H1 (cell line): ENCODE measurements around the gene ST6GALNAC3. TPM values are rescaled to one million over a fixed set of nuclear protein-coding genes. Genes with fewer than 3 reads are reported as not detected.

ENCODE experiments used
- CTCF ChIA-PET: fragments of 300-600 bp; sonication (Branson Sonifier 250); formaldehyde crosslinking; loops from one replicate; lab custom pipeline; 2021; ENCODE audit not compliant: partially characterized antibody; lab: Charles Lee
- POLR2A ChIA-PET: fragments of 300-600 bp; sonication (Branson Sonifier 250); formaldehyde crosslinking; loops from one replicate; lab custom pipeline; 2021; ENCODE audit warnings: inconsistent platforms; ENCODE audit not compliant: partially characterized antibody; lab: Charles Lee
- DNase-seq, 2 experiments: peaks; one replicate each; pipeline versions ENCODE4 v3.0.0 to v3.0.0-alpha.2; 2010 to 2022; ENCODE audit warnings: low spot score in 2 of 2, low read depth in 1 of 2, mixed read lengths in 1 of 2
- FAIRE-seq: peaks from 2 replicates; lab custom pipeline; 2011; peaks lifted over from hg19 to GRCh38; lab: Jason Lieb, UNC
- H2AFZ ChIP-seq: 2 replicates; pipeline ENCODE4 v1.8.1; 2012; ENCODE audit warnings: low read length, inconsistent platforms
- H2AK5ac ChIP-seq: 2 replicates; pipeline ENCODE4 v1.6.1; 2013; ENCODE audit warnings: low read depth, low read length
- H2BK120ac ChIP-seq: replicated peaks from 2 replicates; pipeline ENCODE3; 2013; ENCODE audit warnings: low read depth, low read length, inconsistent platforms
- H2BK12ac ChIP-seq: 2 replicates; pipeline ENCODE4 v1.6.1; 2013; ENCODE audit warnings: low read depth, low read length
- H2BK15ac ChIP-seq: 2 replicates; pipeline ENCODE4 v1.6.1; 2013; ENCODE audit warnings: low read length
- H2BK20ac ChIP-seq: 2 replicates; pipeline ENCODE4 v1.6.1; 2013; ENCODE audit warnings: low read length
- H2BK5ac ChIP-seq: 2 replicates; pipeline ENCODE4 v1.6.1; 2013; ENCODE audit warnings: low read depth, low read length
- H3K14ac ChIP-seq: 2 replicates; pipeline ENCODE4 v1.6.1; 2013; ENCODE audit warnings: inconsistent platforms; ENCODE audit not compliant: insufficient read length
- H3K18ac ChIP-seq: 2 replicates; pipeline ENCODE4 v1.6.1; 2013; ENCODE audit warnings: low read length; ENCODE audit errors: extremely low read depth
- H3K23ac ChIP-seq: 2 replicates; pipeline ENCODE4 v1.6.1; 2013; ENCODE audit warnings: inconsistent platforms; ENCODE audit not compliant: insufficient read length
- H3K23me2 ChIP-seq: 2 replicates; pipeline ENCODE4 v1.6.1; 2013; ENCODE audit warnings: low read depth, low read length
- H3K27ac ChIP-seq: 2 replicates; pipeline ENCODE4 v1.6.1; 2011; ENCODE audit warnings: low read depth, low read length, inconsistent platforms
- H3K27me3 ChIP-seq, 4 experiments: replicated peaks in 1 of 4; 1 replicate in 1 of 4; 2 replicates in 3 of 4; pipeline versions ENCODE4 v1.6.1 to v1.8.1; 2011 to 2013; ENCODE audit warnings: low read length in 3 of 4, mild to moderate bottlenecking in 3 of 4, inconsistent platforms in 2 of 4, mixed read lengths in 2 of 4, moderate library complexity in 1 of 4; ENCODE audit not compliant: control insufficient read depth in 3 of 4, insufficient read depth in 3 of 4; ENCODE audit errors: extremely low read depth in 1 of 4
- H3K36me3 ChIP-seq, 4 experiments: 2 replicates each; pipeline versions ENCODE4 v1.6.1 to v1.8.1; 2011 to 2013; ENCODE audit warnings: mild to moderate bottlenecking in 4 of 4, low read length in 3 of 4, moderate library complexity in 2 of 4, control low read depth in 1 of 4, inconsistent platforms in 1 of 4; ENCODE audit not compliant: insufficient read depth in 4 of 4, control insufficient read depth in 2 of 4
- H3K4ac ChIP-seq: replicated peaks from 2 replicates; pipeline ENCODE3; 2013; ENCODE audit warnings: low read length, low read depth, mixed read lengths, inconsistent platforms; ENCODE audit not compliant: insufficient read length
- H3K4me1 ChIP-seq, 4 experiments: replicated peaks in 1 of 4; 1 replicate in 1 of 4; 2 replicates in 3 of 4; pipeline versions ENCODE4 v1.6.1 to v1.8.1; 2011 to 2013; ENCODE audit warnings: low read length in 3 of 4, inconsistent platforms in 2 of 4, mixed read lengths in 1 of 4; ENCODE audit not compliant: insufficient read depth in 4 of 4, control insufficient read depth in 3 of 4
- H3K4me2 ChIP-seq, 2 experiments: 2 replicates each; pipeline versions ENCODE4 v1.6.1 to v1.8.1; 2011 to 2013; ENCODE audit warnings: low read depth in 2 of 2, low read length in 2 of 2, control low read depth in 1 of 2, inconsistent platforms in 1 of 2, mild to moderate bottlenecking in 1 of 2; ENCODE audit not compliant: insufficient read depth in 1 of 2
- H3K4me3 ChIP-seq, 4 experiments: fragments of 200-600, 300-600 bp in 1 of 4; sonication (generic), shearing (Covaris generic), sonication (Bioruptor Twin) in 1 of 4; 2 replicates each; pipeline versions ENCODE4 v1.5.1 to v1.8.1; 2011 to 2016; ENCODE audit warnings: low read length in 4 of 4, low read depth in 3 of 4, control low read depth in 2 of 4, inconsistent platforms in 2 of 4, mild to moderate bottlenecking in 2 of 4, mixed read lengths in 1 of 4, moderate library complexity in 1 of 4; ENCODE audit not compliant: insufficient read depth in 2 of 4; ENCODE audit errors: extremely low read depth in 1 of 4
- H3K56ac ChIP-seq: replicated peaks from 2 replicates; pipeline ENCODE3; 2013; ENCODE audit warnings: low read depth, mild to moderate bottlenecking, mixed read lengths, low read length, inconsistent platforms; ENCODE audit not compliant: insufficient read length
- H3K79me1 ChIP-seq: 2 replicates; pipeline ENCODE4 v1.6.1; 2013; ENCODE audit warnings: low read depth, low read length, control low read depth
- H3K79me2 ChIP-seq, 2 experiments: 2 replicates each; pipeline versions ENCODE4 v1.6.1 to v1.8.1; 2012 to 2013; ENCODE audit warnings: low read length in 2 of 2, mild to moderate bottlenecking in 2 of 2, inconsistent platforms in 1 of 2; ENCODE audit not compliant: insufficient read depth in 2 of 2, control insufficient read depth in 1 of 2
- H3K9ac ChIP-seq, 4 experiments: replicated peaks in 1 of 4; 1 replicate in 1 of 4; 2 replicates in 3 of 4; pipeline versions ENCODE4 v1.6.1 to v1.8.1; 2011 to 2013; ENCODE audit warnings: low read depth in 3 of 4, low read length in 3 of 4, control low read depth in 2 of 4, mild to moderate bottlenecking in 2 of 4, moderate library complexity in 2 of 4, inconsistent platforms in 1 of 4; ENCODE audit errors: extremely low read depth in 1 of 4
- H3K9me3 ChIP-seq, 2 experiments: 2 replicates each; pipeline versions ENCODE4 v1.6.1 to v1.8.1; 2012 to 2013; ENCODE audit warnings: mild to moderate bottlenecking in 2 of 2, moderate library complexity in 2 of 2, control low read depth in 1 of 2, inconsistent platforms in 1 of 2, low read depth in 1 of 2, low read length in 1 of 2, mixed read lengths in 1 of 2; ENCODE audit not compliant: insufficient read depth in 2 of 2
- H4K20me1 ChIP-seq, 2 experiments: replicated peaks in 1 of 2; 2 replicates each; pipeline versions ENCODE3 to v1.8.1; 2011 to 2013; ENCODE audit warnings: inconsistent platforms in 2 of 2, low read length in 2 of 2, mild to moderate bottlenecking in 1 of 2; ENCODE audit not compliant: insufficient read depth in 2 of 2, control insufficient read depth in 1 of 2
- H4K5ac ChIP-seq: 2 replicates; pipeline ENCODE4 v1.6.1; 2013; ENCODE audit warnings: low read length, low read depth, mixed read lengths, inconsistent platforms; ENCODE audit not compliant: insufficient read length
- H4K8ac ChIP-seq: 2 replicates; pipeline ENCODE4 v1.8.0; 2013; ENCODE audit warnings: mild to moderate bottlenecking, moderate library complexity, low read length, inconsistent platforms; ENCODE audit not compliant: insufficient read depth; ENCODE audit errors: extremely low read depth
- H4K91ac ChIP-seq: replicated peaks from 2 replicates; pipeline ENCODE3; 2013; ENCODE audit warnings: low read length, mixed read lengths, inconsistent platforms; ENCODE audit not compliant: insufficient read length
- BCL11A ChIP-seq, 2 experiments: IDR thresholded peaks; one replicate each; pipeline ENCODE4 v1.6.1; 2011; ENCODE audit warnings: low read depth in 2 of 2, low read length in 2 of 2, mild to moderate bottlenecking in 2 of 2
- EGR1 ChIP-seq: IDR thresholded peaks from 2 replicates; pipeline ENCODE4 v1.6.1; 2011; ENCODE audit warnings: low read depth, low read length, borderline replicate concordance
- EZH2 ChIP-seq: fragments of 200-600 bp; sonication (generic); IDR thresholded peaks from 2 replicates; pipeline ENCODE4 v1.7.1; 2012; ENCODE audit warnings: low read depth, mild to moderate bottlenecking, moderate library complexity, low read length, inconsistent platforms; ENCODE audit not compliant: severe bottlenecking
- FOSL1 ChIP-seq: IDR thresholded peaks from 2 replicates; pipeline ENCODE4 v1.6.1; 2011; ENCODE audit warnings: mild to moderate bottlenecking, low read depth, low read length, moderate library complexity; ENCODE audit not compliant: insufficient read depth
- SRF ChIP-seq: IDR thresholded peaks from 2 replicates; pipeline ENCODE4 v1.6.1; 2011; ENCODE audit warnings: mild to moderate bottlenecking, low read depth, low read length, moderate library complexity
- WGBS, 2 experiments: shearing (Covaris generic) in 1 of 2; methylation state at CpG; one replicate each; pipeline versions ENCODE4 v1.1.6 to v1.1.7; 2013 to 2015; ENCODE audit warnings: low lambda C conversion rate in 2 of 2, mixed read lengths in 2 of 2, inconsistent platforms in 1 of 2, low coverage in 1 of 2, missing lambda C conversion rate in 1 of 2; ENCODE audit not compliant: insufficient replicate concordance in 2 of 2, insufficient coverage in 1 of 2, insufficient read length in 1 of 2; ENCODE audit errors: extremely low coverage in 1 of 2, missing lambda C conversion rate in 1 of 2; 5-methylcytosine and 5-hydroxymethylcytosine counted together
- polyA plus RNA-seq, 7 experiments: library from polyadenylated mRNA; depleted of rRNA in 3 of 7; stranded (reverse) in 5 of 7; unstranded in 2 of 7; fragments of >200 nt in 5 of 7; fragments of 200-250 nt in 2 of 7; gene quantifications; 1 replicate in 5 of 7; 2 replicates in 1 of 7; 4 replicates in 1 of 7; pipeline versions ENCODE4 v1.2.1 to v1.2.3, GENCODE V29; 2011 to 2013; ENCODE audit warnings: missing spikeins in 2 of 7, mixed read lengths in 2 of 7
- total RNA-seq: library from RNA; stranded (reverse); fragmentation: NEBNext Ultra II Directional; extraction: Animal tissue kit (Norgen Biotek cat#: 25700); gene quantifications from 2 replicates; pipeline ENCODE4 v1.2.1, GENCODE V29; 2021

ST6GALNAC3 gene
- total and polyA plus RNA-seq, 2 of the 8 experiments (the other 6 are each of a cell fraction or from before 2014, with no cell fraction given) = 4.9 to 19.0 TPM

- H3K56ac ChIP-seq = no peak overlapping the region
- H3K23ac ChIP-seq = no peak overlapping the region
- H3K79me1 ChIP-seq = no peaks in the 10 kb centered on the region
- no peak overlapping the region for H2BK12ac ChIP-seq
- no peak overlapping the region for H4K5ac ChIP-seq
- H3K9ac ChIP-seq = no peak overlapping the region
- no peak overlapping the region for H2BK120ac ChIP-seq
- H3K27ac ChIP-seq = no peak overlapping the region
- peaks cover 1 to 18% (median 13%) of the 10 kb centered on the region in 4 experiments; a peak in 6 of 7 replicates for H3K4me1 ChIP-seq
- no peak overlapping the region for H2BK5ac ChIP-seq
- no peaks in the 10 kb centered on the region for H3K23me2 ChIP-seq
- no peak overlapping the region for H2AK5ac ChIP-seq
- H3K36me3 ChIP-seq = no peaks in the 10 kb centered on the region
- H3K4me2 ChIP-seq = no peak overlapping the region
- no peak for TF ChIP-seq EZH2
- no peak for TF ChIP-seq SRF
- TF ChIP-seq FOSL1 = no peak
- no peak for TF ChIP-seq BCL11A (IDR thresholded peaks at IDR 0.05; ENCODE audit: low read depth in 2 of 2, low read length in 2 of 2)
- TF ChIP-seq EGR1 = no peak
- DNase-seq = no peak
- H2BK15ac ChIP-seq = no peak overlapping the region
- POLR2A ChIA-PET = no interaction called here
- FAIRE-seq = no peak
- H3K79me2 ChIP-seq = no peaks in the 10 kb centered on the region
- no peaks in the 10 kb centered on the region for H3K27me3 ChIP-seq
- H3K14ac ChIP-seq = no peak overlapping the region
- WGBS, 2 experiments = 100% methylated on average over 1 of the region's 1 CpG; no CpG with 5 or more reads in 1 of the 2 experiments
- no peak overlapping the region for H3K18ac ChIP-seq
- CTCF ChIA-PET = no interaction called here
- no peak overlapping the region for H3K4me3 ChIP-seq
- no peak overlapping the region for H2BK20ac ChIP-seq
- H3K9me3 ChIP-seq = 0 out of 4 replicates have a peak, but pooled peaks cover 0 to 2% of the 10 kb centered on the region in 2 experiments
- no peaks in the 10 kb centered on the region for H4K20me1 ChIP-seq
- H4K8ac ChIP-seq = no peak overlapping the region
- H4K91ac ChIP-seq = no peak overlapping the region
- no peak overlapping the region for H2AFZ ChIP-seq
- H3K4ac ChIP-seq = no peak overlapping the region
Observed at GRCh38 chr1:76240316-76240715, 165.8 kb downstream of the ST6GALNAC3 start.
